Fibroblast of the conjunctiva (primary cell): ENCODE data around the gene OR11H6.
"Not testable (repeated sequence)": the region's sequence is repeated elsewhere in the genome, so short reads cannot be mapped to it uniquely, and the experiment has no call there.

Source experiments
- DNase-seq: peaks from one replicate; pipeline ENCODE4 v3.0.0-alpha.2; 2010; ENCODE audit warnings: low read depth

Gene OR11H6

GRCh38 chr14:20262642-20263128 is 39.2 kb downstream of the OR11H6 start:
- DNase-seq, result peak; percentile 43

- not testable (repeated sequence) for DNase-seq
Measured at GRCh38 chr14:20264361-20264760, 40.9 kb downstream of the OR11H6 start.

DNA sequence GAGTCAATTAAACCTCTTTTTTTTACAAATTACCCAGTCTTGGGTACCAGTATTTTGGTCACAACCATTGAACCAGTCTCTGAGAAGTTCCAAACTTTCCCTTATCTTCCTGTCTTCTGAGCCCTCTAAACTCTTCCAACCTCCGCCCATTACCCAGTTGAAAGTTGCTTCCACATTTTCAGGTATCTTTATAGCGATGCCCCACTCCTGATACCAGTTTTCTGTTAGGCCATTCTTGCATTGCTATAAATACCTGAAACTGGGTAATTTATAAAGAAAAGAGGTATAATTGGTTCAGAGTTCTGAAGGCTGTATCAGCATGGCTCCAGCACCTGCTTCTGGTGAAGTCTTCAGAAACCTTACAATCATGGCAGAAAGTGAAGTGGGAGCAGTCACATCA is 50.6 kb downstream of the OR11H6 start:
- no peak for DNase-seq
